Stomach (tissue), 9 donors: Measurements from ENCODE around the gene DDC. TPM values are rescaled to one million over a fixed set of nuclear protein-coding genes. Genes with fewer than 3 reads are reported as not detected.

ENCODE experiments used
- DNase-seq, 2 donors: peaks; one replicate each; pipeline versions ENCODE4 v3.0.0 to v3.0.0-alpha.2; 2013 to 2019
- H3K27ac ChIP-seq, 5 donors: fragments of 200-600 bp in 4 of 5; sonication (generic) in 4 of 5; one replicate each; pipeline ENCODE4 v1.5.1; 2013 to 2019; ENCODE audit warnings: mild to moderate bottlenecking in 1 of 5, moderate library complexity in 1 of 5
- H3K27me3 ChIP-seq, 3 donors: fragments of 200-600 bp; sonication (generic); one replicate each; pipeline ENCODE4 v1.5.1; 2017 to 2019; ENCODE audit warnings: mixed run types in 1 of 3
- H3K36me3 ChIP-seq, 4 donors: fragments of 200-600 bp; sonication (generic); 1 replicate in 3 of 4; 2 replicates in 1 of 4; pipeline ENCODE4 v1.5.1; 2016 to 2019
- H3K4me1 ChIP-seq, 4 donors: fragments of 200-600 bp; sonication (generic); one replicate each; pipeline ENCODE4 v1.5.1; 2016 to 2019
- H3K4me3 ChIP-seq, 4 donors: fragments of 200-600 bp; sonication (generic) in 3 of 4; one replicate each; pipeline ENCODE4 v1.5.1; 2016 to 2019; ENCODE audit warnings: mild to moderate bottlenecking in 1 of 4
- H3K9me3 ChIP-seq, 4 donors: fragments of 200-600 bp; sonication (generic); one replicate each; pipeline ENCODE4 v1.5.1; 2016 to 2019
- EP300 ChIP-seq: sonication (generic); formaldehyde crosslinking; IDR thresholded peaks from one replicate; pipeline ENCODE4 v1.6.1; 2017; ENCODE audit warnings: antibody characterized with exemption
- POLR2A ChIP-seq, 4 donors: fragments of 450-650 bp; IDR thresholded peaks; one replicate each; pipeline ENCODE4 v1.6.1; 2016; ENCODE audit warnings: antibody characterized with exemption in 4 of 4, control low read depth in 2 of 4, mild to moderate bottlenecking in 1 of 4, moderate library complexity in 1 of 4
- POLR2AphosphoS5 ChIP-seq, 3 donors: sonication (generic); formaldehyde crosslinking; IDR thresholded peaks; one replicate each; pipeline ENCODE4 v1.6.1; 2016; ENCODE audit warnings: antibody characterized with exemption in 3 of 3
- WGBS, 5 donors: extraction: QIAGEN DNeasy Blood & Tissue Kit in 3 of 5; methylation state at CpG; one replicate each; pipeline versions ENCODE4 v1.1.5 to v1.1.7; 2013 to 2018; 5-methylcytosine and 5-hydroxymethylcytosine counted together
- intact Hi-C: fragments of 100-400 bp; cut with DNase I; formaldehyde crosslinking; loops from one replicate; pipeline ENCODE4 v1.15.1; 2023; ENCODE audit warnings: low total_unique reads
- polyA plus RNA-seq, 3 donors: library from polyadenylated mRNA; stranded (reverse); fragments of 200-250 nt; gene quantifications; one replicate each; pipeline ENCODE4 v1.2.3, GENCODE V29; 2013
- total RNA-seq, 5 donors: library from RNA; depleted of rRNA; stranded (reverse); fragments of >200 nt; gene quantifications; one replicate each; pipeline versions ENCODE4 v1.1.0 to v1.2.3, GENCODE V29; 2014 to 2016
- TF ChIP-seq, protein P1 (sequence below), 7 experiments: fragments of 450-650 bp in 4 of 7; fragments of 200-600 bp in 3 of 7; sonication (generic) in 3 of 7; IDR thresholded peaks; one replicate each; pipeline ENCODE4 v1.5.1; 2016 to 2019; ENCODE audit warnings: antibody characterized with exemption in 7 of 7, control low read depth in 2 of 7, mild to moderate bottlenecking in 1 of 7
- donor health status: healthy with polysubstance abuse.
- donor health status: Bipolar disorder and iron deficiency.
- donor health status: healthy.

DDC gene
- total and polyA plus RNA-seq, 8 donors: 0.95 to 95.0 (median 4.7) TPM; not detected in 3

GRCh38 chr7:50448823-50449222 lies 116.4 kb downstream of the DDC start:
- Histone ChIP-seq H3K4me1 (peaks cover 7 to 26% (median 17%) of the 10 kb centered on the region in 4 donors), H3K27ac (no peak overlapping the region), H3K36me3 (peaks cover 0 to 28% (median 26%) of the 10 kb centered on the region in 4 donors), H3K4me3 (no peak overlapping the region), H3K27me3 (no peaks in the 10 kb centered on the region), H3K9me3 (no peaks in the 10 kb centered on the region)
- TF ChIP-seq EP300: no peak
- TF ChIP-seq, protein P1, sequence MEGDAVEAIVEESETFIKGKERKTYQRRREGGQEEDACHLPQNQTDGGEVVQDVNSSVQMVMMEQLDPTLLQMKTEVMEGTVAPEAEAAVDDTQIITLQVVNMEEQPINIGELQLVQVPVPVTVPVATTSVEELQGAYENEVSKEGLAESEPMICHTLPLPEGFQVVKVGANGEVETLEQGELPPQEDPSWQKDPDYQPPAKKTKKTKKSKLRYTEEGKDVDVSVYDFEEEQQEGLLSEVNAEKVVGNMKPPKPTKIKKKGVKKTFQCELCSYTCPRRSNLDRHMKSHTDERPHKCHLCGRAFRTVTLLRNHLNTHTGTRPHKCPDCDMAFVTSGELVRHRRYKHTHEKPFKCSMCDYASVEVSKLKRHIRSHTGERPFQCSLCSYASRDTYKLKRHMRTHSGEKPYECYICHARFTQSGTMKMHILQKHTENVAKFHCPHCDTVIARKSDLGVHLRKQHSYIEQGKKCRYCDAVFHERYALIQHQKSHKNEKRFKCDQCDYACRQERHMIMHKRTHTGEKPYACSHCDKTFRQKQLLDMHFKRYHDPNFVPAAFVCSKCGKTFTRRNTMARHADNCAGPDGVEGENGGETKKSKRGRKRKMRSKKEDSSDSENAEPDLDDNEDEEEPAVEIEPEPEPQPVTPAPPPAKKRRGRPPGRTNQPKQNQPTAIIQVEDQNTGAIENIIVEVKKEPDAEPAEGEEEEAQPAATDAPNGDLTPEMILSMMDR (IDR thresholded peaks at IDR 0.05): no peak
- TF ChIP-seq POLR2AphosphoS5 (IDR thresholded peaks at IDR 0.05): no peak
- TF ChIP-seq POLR2A (IDR thresholded peaks at IDR 0.05): no peak
- no peak for DNase-seq
- intact Hi-C loops: no loop called here

DNA sequence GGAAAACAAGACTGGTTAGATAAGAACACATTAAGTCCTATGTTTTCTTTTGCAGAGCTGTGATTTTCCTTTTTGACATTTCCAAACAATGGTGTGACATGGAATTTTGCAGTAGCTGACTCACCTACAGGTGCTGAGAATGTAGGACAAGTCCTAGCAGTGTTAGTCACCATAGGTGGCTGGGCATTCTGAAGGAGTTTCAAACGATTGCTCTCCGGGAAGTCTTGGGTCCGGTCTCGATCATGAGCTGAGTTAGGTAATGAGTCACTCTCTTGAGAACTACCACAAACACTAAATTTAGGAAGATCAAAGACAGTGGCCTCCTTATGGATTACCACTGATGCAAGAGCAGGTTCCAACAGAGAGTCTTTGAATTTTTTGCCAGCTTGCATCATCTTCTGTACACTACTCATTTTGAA lies 118.7 kb downstream of the DDC start:
- no peak overlapping the region for H3K4me3 ChIP-seq
- peak in 1 of 2 donors; percentile 12 for DNase-seq
- H3K27me3 ChIP-seq: no peaks in the 10 kb centered on the region
- H3K36me3 ChIP-seq: peaks cover 0 to 44% (median 34%) of the 10 kb centered on the region in 4 donors
- H3K27ac ChIP-seq: no peak overlapping the region
- TF ChIP-seq POLR2A (IDR thresholded peaks at IDR 0.05): no peak
- no peak for TF ChIP-seq EP300
- TF ChIP-seq, protein P1 (IDR thresholded peaks at IDR 0.05): no peak
- TF ChIP-seq POLR2AphosphoS5 (IDR thresholded peaks at IDR 0.05): no peak
- intact Hi-C loops: no loop called here
- peaks cover 7 to 26% (median 17%) of the 10 kb centered on the region in 4 donors for H3K4me1 ChIP-seq
- H3K9me3 ChIP-seq: no peaks in the 10 kb centered on the region
- WGBS, 5 donors: 38 to 60% (median 54%) methylated on average over 4 of the region's 4 CpGs

DNA sequence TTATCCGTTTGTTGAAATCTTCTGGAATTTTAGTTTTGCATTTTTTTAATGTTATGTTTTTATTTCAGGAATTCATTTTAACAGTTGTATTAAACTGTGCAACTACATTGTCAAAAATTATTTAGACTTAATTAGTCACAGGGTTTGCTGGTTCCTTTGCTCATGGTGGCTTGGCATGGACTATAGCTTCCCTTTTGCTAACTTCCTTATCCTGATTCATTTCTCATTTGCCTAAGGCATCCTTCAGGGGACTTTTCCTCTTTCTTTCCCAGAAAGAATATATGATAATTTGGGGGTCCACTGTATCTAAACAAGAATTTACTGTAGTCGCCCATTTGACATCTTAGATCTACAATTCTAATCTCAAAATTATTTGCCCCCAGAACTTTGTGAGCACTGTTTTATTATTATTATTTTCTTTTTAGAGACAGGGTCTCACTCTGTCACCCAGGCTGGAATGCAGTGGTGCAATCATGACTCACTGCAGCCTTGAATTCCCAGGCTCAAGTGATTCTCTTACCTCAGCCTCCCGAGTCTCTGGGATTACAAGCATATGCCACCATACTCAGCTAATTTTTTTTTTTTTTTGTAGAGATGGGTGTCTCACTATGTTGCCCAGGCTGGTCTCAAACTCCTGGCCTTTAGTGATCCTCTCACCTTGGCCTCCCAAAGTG lies 128.9 kb downstream of the DDC start:
- intact Hi-C loops: no loop called here
- TF ChIP-seq POLR2AphosphoS5 (IDR thresholded peaks at IDR 0.05): no peak
- Histone ChIP-seq H3K36me3 (peaks cover 0 to 29% (median 24%) of the 10 kb centered on the region in 4 donors), H3K27ac (no peak overlapping the region), H3K4me3 (no peak overlapping the region), H3K4me1 (no peaks in the 10 kb centered on the region), H3K27me3 (no peaks in the 10 kb centered on the region), H3K9me3 (no peaks in the 10 kb centered on the region)
- DNase-seq: no peak
- 87 to 93% (median 89%) methylated on average over 3 of the region's 3 CpGs for WGBS, 5 donors

DNA sequence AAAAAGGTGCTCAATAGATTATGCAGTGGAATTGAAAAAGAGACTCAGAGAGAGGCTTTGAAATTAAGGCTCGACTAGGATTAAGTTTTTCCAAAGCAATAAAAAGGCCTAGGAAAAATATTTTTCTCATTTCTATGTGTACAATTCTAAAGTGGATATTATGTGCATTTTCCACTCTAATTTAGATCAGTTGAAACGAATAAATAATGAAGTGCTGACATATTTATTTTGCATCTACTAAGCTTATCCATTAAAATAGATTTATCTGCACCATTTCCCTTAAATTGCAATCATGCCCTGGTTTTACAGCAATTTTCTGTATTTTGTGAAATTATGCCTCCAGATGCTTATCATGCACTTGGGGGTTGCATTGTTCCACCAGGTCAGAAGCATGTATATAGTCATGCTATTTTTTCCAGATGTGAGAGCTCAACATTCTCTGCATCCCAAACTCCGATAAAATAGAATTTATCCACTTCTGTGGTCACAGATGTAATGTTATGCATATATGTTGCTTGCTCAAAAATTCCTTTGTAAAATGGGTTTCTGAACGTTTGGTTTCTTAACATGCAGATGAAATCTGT lies 133.4 kb downstream of the DDC start:
- no peak overlapping the region for H3K4me3 ChIP-seq
- intact Hi-C loops: no loop called here
- H3K36me3 ChIP-seq: no peaks in the 10 kb centered on the region
- no peak for DNase-seq
- H3K9me3 ChIP-seq: no peaks in the 10 kb centered on the region
- TF ChIP-seq, protein P1 (IDR thresholded peaks at IDR 0.05): no peak
- no peak for TF ChIP-seq POLR2A (IDR thresholded peaks at IDR 0.05)
- TF ChIP-seq EP300: no peak
- TF ChIP-seq POLR2AphosphoS5 (IDR thresholded peaks at IDR 0.05): no peak
- 80 to 84% (median 82%) methylated on average over 4 of the region's 4 CpGs for WGBS, 5 donors
- H3K27ac ChIP-seq: no peak overlapping the region
- H3K27me3 ChIP-seq: no peaks in the 10 kb centered on the region
- H3K4me1 ChIP-seq: no peaks in the 10 kb centered on the region

GRCh38 chr7:50431316-50431715 lies 133.9 kb downstream of the DDC start:
- no peak overlapping the region for H3K4me3 ChIP-seq
- no peaks in the 10 kb centered on the region for H3K36me3 ChIP-seq
- no peaks in the 10 kb centered on the region for H3K4me1 ChIP-seq
- TF ChIP-seq EP300: no peak
- TF ChIP-seq POLR2A (IDR thresholded peaks at IDR 0.05): no peak
- no peak for TF ChIP-seq POLR2AphosphoS5 (IDR thresholded peaks at IDR 0.05)
- TF ChIP-seq, protein P1 (IDR thresholded peaks at IDR 0.05): no peak
- H3K27ac ChIP-seq: no peak overlapping the region
- 68 to 89% (median 84%) methylated on average over 2 of the region's 2 CpGs for WGBS, 5 donors
- no peaks in the 10 kb centered on the region for H3K27me3 ChIP-seq
- DNase-seq: no peak
- no peaks in the 10 kb centered on the region for H3K9me3 ChIP-seq
- intact Hi-C loops: no loop called here
